ENCODE measurements around the gene FIS1.

Gene FIS1

DNA sequence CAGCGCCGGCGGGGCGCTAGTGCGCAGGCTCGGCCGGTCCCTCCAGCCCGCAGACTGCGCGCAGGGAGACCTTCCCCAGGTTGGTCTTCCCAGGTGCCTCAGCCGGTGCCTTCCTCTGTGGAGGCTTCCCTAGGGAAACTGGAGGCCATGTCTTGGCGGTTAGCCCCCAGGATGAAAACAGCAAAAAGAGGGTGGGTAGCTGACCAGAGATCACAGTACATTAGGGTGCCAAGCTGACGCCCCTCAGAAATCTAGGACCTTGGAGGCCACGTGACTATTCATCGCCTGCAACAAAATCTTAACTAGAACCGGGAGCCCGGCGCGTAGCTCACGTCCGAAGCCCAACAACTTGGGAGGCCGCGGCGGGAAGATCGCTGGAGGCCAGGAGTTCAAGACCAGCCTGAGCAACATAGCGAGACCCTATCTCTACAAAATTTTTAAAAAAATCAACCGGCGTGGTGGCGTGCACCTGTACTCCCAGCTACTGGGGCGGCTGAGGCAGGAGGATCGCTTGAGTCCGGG, 327 bp upstream of the FIS1 start:
- Histone ChIP-seq H3K4me1 (peaks cover 5 to 30% (median 22%) of the 10 kb centered on the region in 4 donors), H3K36me3 (peaks cover 4 to 24% (median 23%) of the 10 kb centered on the region in 3 donors), H3K27me3 (no peaks in the 10 kb centered on the region), H3K27ac (peak overlapping the region; percentile 96 to 99), H3K4me3 (peak overlapping the region; percentile 64 to 81), H3K9me3 (no peaks in the 10 kb centered on the region)
- intact Hi-C loops (cut with DNase I; ENCODE audit: low total_unique reads) = no loop called here
- no peak for DNase-seq
- TF ChIP-seq, protein P1, sequence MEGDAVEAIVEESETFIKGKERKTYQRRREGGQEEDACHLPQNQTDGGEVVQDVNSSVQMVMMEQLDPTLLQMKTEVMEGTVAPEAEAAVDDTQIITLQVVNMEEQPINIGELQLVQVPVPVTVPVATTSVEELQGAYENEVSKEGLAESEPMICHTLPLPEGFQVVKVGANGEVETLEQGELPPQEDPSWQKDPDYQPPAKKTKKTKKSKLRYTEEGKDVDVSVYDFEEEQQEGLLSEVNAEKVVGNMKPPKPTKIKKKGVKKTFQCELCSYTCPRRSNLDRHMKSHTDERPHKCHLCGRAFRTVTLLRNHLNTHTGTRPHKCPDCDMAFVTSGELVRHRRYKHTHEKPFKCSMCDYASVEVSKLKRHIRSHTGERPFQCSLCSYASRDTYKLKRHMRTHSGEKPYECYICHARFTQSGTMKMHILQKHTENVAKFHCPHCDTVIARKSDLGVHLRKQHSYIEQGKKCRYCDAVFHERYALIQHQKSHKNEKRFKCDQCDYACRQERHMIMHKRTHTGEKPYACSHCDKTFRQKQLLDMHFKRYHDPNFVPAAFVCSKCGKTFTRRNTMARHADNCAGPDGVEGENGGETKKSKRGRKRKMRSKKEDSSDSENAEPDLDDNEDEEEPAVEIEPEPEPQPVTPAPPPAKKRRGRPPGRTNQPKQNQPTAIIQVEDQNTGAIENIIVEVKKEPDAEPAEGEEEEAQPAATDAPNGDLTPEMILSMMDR (IDR thresholded peaks at IDR 0.05) = no peak

DNA sequence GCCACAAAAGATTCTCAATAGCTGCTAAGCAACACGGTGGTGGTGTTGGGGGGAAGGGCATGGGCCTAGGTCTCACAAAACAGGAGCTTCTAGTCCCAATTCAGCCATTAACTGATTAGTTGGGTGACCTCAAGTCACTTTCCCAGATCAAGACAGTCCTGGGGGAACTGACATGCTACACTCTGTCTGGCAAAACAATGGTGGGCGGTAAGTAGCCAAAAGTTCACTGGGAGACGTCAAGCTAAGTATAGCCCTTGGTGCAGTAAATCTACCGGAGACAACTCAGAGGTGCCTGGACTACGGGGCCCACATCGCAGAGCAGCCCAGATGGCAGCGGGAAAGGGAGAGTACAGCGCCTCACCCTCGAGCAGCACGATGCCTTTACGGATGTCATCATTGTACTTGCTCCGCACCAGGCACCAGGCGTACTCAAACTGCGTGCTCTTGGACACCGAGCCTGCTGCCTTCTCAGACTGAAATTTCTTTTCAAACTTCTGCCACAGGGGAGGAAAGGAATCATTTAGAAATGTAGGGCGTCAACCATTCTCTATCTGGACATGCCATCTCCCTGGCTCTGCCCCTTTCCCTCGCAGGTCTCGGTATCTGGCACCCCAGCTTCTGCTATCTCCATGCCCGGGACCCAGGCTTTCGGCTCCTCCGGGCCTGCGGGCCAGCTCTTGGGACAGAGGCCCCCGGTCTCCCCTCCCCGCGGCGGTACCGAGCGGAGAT, 1.1 kb downstream of the FIS1 start:
- peaks cover 5 to 31% (median 20%) of the 10 kb centered on the region in 4 donors for H3K4me1 ChIP-seq
- no peaks in the 10 kb centered on the region for H3K9me3 ChIP-seq
- peak overlapping the region; percentile 96 to 99 for H3K27ac ChIP-seq
- DNase-seq = no peak
- TF ChIP-seq, protein P1 (IDR thresholded peaks at IDR 0.05) = no peak
- H3K4me3 ChIP-seq = peak overlapping the region; percentile 64 to 81
- H3K27me3 ChIP-seq = no peaks in the 10 kb centered on the region
- intact Hi-C loops (cut with DNase I; ENCODE audit: low total_unique reads) = no loop called here
- H3K36me3 ChIP-seq = peaks cover 11 to 26% (median 24%) of the 10 kb centered on the region in 3 donors

DNA sequence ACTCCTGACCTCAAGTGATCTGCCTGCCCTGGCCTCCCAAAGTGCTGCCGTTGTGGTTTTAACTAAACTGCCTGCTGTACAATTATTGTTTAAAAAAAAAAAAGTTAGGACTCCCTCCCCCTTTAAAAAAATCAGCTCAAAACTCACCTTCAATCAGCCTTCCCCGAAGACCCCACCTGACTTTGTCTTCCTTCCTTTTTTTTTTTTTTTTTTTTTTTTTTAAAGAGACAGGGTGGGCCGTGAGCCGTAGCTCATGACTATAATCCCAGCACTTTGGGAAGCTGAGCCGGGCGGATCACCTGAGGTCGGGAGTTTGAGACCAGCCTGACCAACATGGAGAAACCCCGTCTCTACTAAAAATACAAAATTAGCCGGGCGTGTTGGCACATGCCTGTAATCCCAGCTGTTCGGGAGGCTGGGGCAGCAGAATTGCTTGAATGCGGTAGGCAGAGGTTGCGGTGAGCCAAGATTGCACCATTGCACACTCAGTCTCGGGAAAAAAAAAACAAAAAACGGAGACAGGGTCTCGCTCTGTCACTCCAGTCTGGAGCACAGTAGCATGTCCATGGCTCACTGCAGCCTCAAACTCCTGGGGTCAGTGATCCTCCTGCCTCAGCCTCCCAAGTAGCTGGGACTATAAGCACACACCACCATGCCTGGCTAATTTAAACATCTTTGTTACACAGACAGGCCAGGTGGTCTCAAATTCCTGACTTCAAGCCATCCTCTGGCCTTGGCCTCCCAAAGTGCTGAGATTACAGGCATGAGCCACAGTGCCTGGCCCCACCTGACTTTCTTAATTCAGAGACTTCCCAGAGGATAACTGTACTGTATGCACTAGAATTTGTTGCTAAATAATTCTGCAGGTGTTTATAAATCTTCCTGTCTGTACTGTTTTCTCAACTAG, 3.2 kb downstream of the FIS1 start:
- TF ChIP-seq, protein P1 (IDR thresholded peaks at IDR 0.05) = no peak
- Histone ChIP-seq H3K4me1 (peaks cover 5 to 36% (median 26%) of the 10 kb centered on the region in 4 donors), H3K9me3 (no peaks in the 10 kb centered on the region), H3K4me3 (no peak overlapping the region), H3K27ac (no peak overlapping the region), H3K27me3 (no peaks in the 10 kb centered on the region), H3K36me3 (peaks cover 15 to 45% (median 35%) of the 10 kb centered on the region in 3 donors)
- no peak for DNase-seq
- intact Hi-C loops (cut with DNase I; ENCODE audit: low total_unique reads) = no loop called here

DNA sequence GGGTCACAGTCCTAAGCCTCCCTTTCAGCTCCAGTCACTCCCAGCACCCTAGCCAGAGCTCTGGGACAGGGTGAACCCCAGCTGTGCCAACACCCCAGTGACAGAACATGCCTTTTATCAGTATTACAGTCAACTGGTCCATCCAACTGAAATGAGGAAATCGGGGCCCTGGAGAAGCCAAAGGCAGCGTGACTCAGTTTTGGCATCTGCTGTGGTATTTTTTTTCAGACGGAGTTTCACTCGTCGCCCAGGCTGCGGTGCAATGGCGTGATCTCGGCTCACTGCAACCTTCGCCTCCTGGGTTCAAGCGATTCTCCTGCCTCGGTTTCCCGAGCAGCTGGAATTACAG, 3.9 kb downstream of the FIS1 start:
- Histone ChIP-seq H3K4me3 (no peak overlapping the region), H3K9me3 (no peaks in the 10 kb centered on the region), H3K27me3 (no peaks in the 10 kb centered on the region), H3K27ac (no peak overlapping the region), H3K4me1 (peaks cover 5 to 34% (median 24%) of the 10 kb centered on the region in 4 donors), H3K36me3 (peaks cover 15 to 52% (median 39%) of the 10 kb centered on the region in 3 donors)
- intact Hi-C loops (cut with DNase I; ENCODE audit: low total_unique reads) = no loop called here
- DNase-seq = no peak
- TF ChIP-seq, protein P1 (IDR thresholded peaks at IDR 0.05) = no peak

DNA sequence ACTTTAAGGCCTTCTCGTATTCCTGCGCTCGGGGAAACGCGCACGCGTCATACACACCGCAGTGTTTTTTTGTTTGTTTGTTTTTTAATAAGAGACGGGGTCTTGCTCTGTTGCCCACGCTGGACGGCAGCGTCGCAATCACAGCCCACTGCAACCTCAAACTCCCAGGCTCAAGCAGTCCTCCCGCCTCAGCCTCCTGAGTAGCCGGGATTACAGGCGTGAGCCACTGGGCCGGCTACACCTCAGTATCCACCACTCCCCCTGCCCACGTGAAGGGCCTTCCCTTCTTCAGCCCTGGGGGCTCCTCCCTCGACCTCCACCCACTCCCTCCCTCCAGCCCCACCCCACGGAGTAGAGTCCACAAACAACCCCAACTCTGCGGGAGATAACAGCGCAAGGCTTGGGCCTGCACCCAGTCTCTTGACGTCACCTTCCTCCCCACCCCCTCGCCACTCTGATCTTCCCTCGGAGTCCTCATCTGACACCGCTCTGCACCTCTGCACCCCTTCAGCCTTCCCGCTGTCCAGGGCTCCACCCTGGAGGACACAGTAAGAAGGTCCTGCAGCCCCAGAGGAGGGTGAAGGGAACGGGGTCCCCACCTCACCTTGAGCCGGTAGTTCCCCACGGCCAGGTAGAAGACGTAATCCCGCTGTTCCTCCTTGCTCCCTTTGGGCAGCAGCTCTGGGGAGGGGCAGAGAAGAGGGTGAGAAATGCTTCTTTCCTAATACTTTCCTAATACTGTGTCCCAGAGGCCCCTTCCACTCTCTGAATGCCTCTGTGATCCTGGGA, 4.5 kb downstream of the FIS1 start:
- DNase-seq = no peak
- TF ChIP-seq, protein P1 (IDR thresholded peaks at IDR 0.05) = no peak
- Histone ChIP-seq H3K4me3 (no peak overlapping the region), H3K27ac (no peak overlapping the region), H3K4me1 (peaks cover 4 to 28% (median 20%) of the 10 kb centered on the region in 4 donors), H3K36me3 (peaks cover 15 to 58% (median 41%) of the 10 kb centered on the region in 3 donors), H3K27me3 (no peaks in the 10 kb centered on the region), H3K9me3 (no peaks in the 10 kb centered on the region)
- intact Hi-C loops (cut with DNase I; ENCODE audit: low total_unique reads) = no loop called here
